SK-N-SH treated with all-trans-retinoic acid at 6 μM for 48 hours (cell line): ENCODE data around the gene MCF2.

Source experiments
- ATAC-seq: fragments of 200-7000 bp; cut with Tn5 transposase; 3 replicates; pipeline ENCODE4 v1.9.1; 2020; ENCODE audit warnings: mild to moderate bottlenecking, moderate library complexity
- ARNTL ChIP-seq: fragments of 450-650 bp; formaldehyde crosslinking; IDR thresholded peaks from 2 replicates; pipeline ENCODE4 v1.5.0; 2020; ENCODE audit warnings: low read depth, mild to moderate bottlenecking, moderate library complexity, borderline replicate concordance
- BACH2 ChIP-seq: fragments of 250-450 bp; sonication (Bioruptor Pico); IDR thresholded peaks from 2 replicates; pipeline ENCODE4 v1.9.0; 2021; ENCODE audit warnings: mild to moderate bottlenecking, borderline replicate concordance
- CSDC2 ChIP-seq: fragments of 250-450 bp; sonication (Bioruptor Pico); IDR thresholded peaks from 2 replicates; pipeline ENCODE4 v1.5.0; 2020; ENCODE audit warnings: mild to moderate bottlenecking, moderate library complexity
- ESRRG ChIP-seq: fragments of 250-450 bp; sonication (Bioruptor Pico); IDR thresholded peaks from 2 replicates; pipeline ENCODE4 v1.6.1; 2021; ENCODE audit warnings: mild to moderate bottlenecking
- GLIS3 ChIP-seq: fragments of 250-450 bp; sonication (Bioruptor Pico); IDR thresholded peaks from 2 replicates; pipeline ENCODE4 v1.5.0; 2020; ENCODE audit warnings: mild to moderate bottlenecking, moderate library complexity
- RARB ChIP-seq: fragments of 250-450 bp; sonication (Bioruptor Pico); IDR thresholded peaks from 2 replicates; pipeline ENCODE4 v1.8.0; 2021; ENCODE audit warnings: mild to moderate bottlenecking, moderate library complexity
- SNAI2 ChIP-seq: fragments of 250-450 bp; sonication (Bioruptor Pico); IDR thresholded peaks from 2 replicates; pipeline ENCODE4 v1.5.0; 2020; ENCODE audit warnings: mild to moderate bottlenecking, moderate library complexity
- TCF4 ChIP-seq: fragments of 250-450 bp; sonication (Bioruptor Pico); IDR thresholded peaks from 2 replicates; pipeline ENCODE4 v1.8.0; 2021; ENCODE audit warnings: mild to moderate bottlenecking, moderate library complexity, borderline replicate concordance
- TOX ChIP-seq: fragments of 250-450 bp; sonication (Bioruptor Pico); IDR thresholded peaks from 2 replicates; pipeline ENCODE4 v1.8.0; 2021; ENCODE audit warnings: mild to moderate bottlenecking, moderate library complexity, borderline replicate concordance
- ZC3H10 ChIP-seq: fragments of 250-450 bp; sonication (Bioruptor Pico); IDR thresholded peaks from 2 replicates; pipeline ENCODE4 v1.5.1; 2021; ENCODE audit warnings: mild to moderate bottlenecking, moderate library complexity
- ZFP3 ChIP-seq: fragments of 250-450 bp; sonication (Bioruptor Pico); IDR thresholded peaks from 2 replicates; pipeline ENCODE4 v1.5.0; 2020; ENCODE audit warnings: mild to moderate bottlenecking, moderate library complexity
- ZFP30 ChIP-seq: fragments of 450-650 bp; formaldehyde crosslinking; IDR thresholded peaks from 2 replicates; pipeline ENCODE4 v1.5.0; 2022; ENCODE audit warnings: mild to moderate bottlenecking, moderate library complexity
- ZNF565 ChIP-seq: fragments of 450-650 bp; formaldehyde crosslinking; conservative IDR thresholded peaks from 2 replicates; pipeline ENCODE4 v1.5.0; 2020; ENCODE audit warnings: low read depth, mild to moderate bottlenecking, moderate library complexity
- ZNF70 ChIP-seq: fragments of 450-650 bp; formaldehyde crosslinking; IDR thresholded peaks from 2 replicates; pipeline ENCODE4 v1.5.0; 2020; ENCODE audit warnings: mild to moderate bottlenecking, moderate library complexity
- ZNF8 ChIP-seq: fragments of 450-650 bp; formaldehyde crosslinking; IDR thresholded peaks from 2 replicates; pipeline ENCODE4 v1.5.0; 2020; ENCODE audit warnings: mild to moderate bottlenecking, moderate library complexity
- TF ChIP-seq, protein P1 (sequence below): fragments of 250-450 bp; sonication (Bioruptor Pico); IDR thresholded peaks from 2 replicates; pipeline ENCODE4 v1.8.0; 2020; ENCODE audit warnings: mild to moderate bottlenecking, moderate library complexity, borderline replicate concordance
- TF ChIP-seq, protein P2 (sequence below): fragments of 250-450 bp; sonication (Bioruptor Pico); IDR thresholded peaks from 2 replicates; pipeline ENCODE4 v1.5.1; 2021; ENCODE audit warnings: mild to moderate bottlenecking, moderate library complexity
- TF ChIP-seq, protein P3 (sequence below): fragments of 250-450 bp; sonication (Bioruptor Pico); IDR thresholded peaks from 2 replicates; pipeline ENCODE4 v1.5.1; 2020; ENCODE audit warnings: low read depth, mild to moderate bottlenecking, moderate library complexity
- TF ChIP-seq, protein P4 (sequence below): fragments of 250-450 bp; sonication (Bioruptor Pico); IDR thresholded peaks from 2 replicates; pipeline ENCODE4 v1.8.0; 2021; ENCODE audit warnings: low read depth, mild to moderate bottlenecking, moderate library complexity, borderline replicate concordance
- TF ChIP-seq, protein P5 (sequence below): fragments of 250-450 bp; sonication (Bioruptor Pico); IDR thresholded peaks from 2 replicates; pipeline ENCODE4 v1.5.0; 2020; ENCODE audit warnings: mild to moderate bottlenecking, moderate library complexity

MCF2 gene

DNA sequence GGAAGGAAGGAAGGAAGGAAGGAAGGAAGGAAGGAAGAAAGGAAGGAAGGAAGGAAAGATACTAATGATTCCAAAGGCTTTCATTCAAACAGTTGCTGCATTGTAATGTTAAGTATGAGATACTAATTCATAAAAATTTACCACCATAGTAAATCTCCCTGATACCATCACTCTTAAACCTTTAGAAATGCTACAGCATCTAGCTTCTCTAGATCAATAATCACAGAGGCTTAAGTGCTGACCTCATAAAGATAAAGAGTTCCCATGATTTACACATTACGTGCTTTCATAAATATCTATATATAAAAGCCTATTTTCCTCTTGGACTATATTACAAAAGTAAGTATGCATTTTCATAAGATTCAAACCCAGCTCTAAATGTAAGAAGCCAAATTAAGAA, 141.0 kb downstream of the MCF2 start (continued):
- TF ChIP-seq, protein P1, sequence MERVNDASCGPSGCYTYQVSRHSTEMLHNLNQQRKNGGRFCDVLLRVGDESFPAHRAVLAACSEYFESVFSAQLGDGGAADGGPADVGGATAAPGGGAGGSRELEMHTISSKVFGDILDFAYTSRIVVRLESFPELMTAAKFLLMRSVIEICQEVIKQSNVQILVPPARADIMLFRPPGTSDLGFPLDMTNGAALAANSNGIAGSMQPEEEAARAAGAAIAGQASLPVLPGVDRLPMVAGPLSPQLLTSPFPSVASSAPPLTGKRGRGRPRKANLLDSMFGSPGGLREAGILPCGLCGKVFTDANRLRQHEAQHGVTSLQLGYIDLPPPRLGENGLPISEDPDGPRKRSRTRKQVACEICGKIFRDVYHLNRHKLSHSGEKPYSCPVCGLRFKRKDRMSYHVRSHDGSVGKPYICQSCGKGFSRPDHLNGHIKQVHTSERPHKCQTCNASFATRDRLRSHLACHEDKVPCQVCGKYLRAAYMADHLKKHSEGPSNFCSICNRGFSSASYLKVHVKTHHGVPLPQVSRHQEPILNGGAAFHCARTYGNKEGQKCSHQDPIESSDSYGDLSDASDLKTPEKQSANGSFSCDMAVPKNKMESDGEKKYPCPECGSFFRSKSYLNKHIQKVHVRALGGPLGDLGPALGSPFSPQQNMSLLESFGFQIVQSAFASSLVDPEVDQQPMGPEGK (CRISPR knock-in tag): no peak
- no peak for TF ChIP-seq TOX
- no peak for TF ChIP-seq CSDC2 (CRISPR knock-in tag)
- TF ChIP-seq, protein P2, sequence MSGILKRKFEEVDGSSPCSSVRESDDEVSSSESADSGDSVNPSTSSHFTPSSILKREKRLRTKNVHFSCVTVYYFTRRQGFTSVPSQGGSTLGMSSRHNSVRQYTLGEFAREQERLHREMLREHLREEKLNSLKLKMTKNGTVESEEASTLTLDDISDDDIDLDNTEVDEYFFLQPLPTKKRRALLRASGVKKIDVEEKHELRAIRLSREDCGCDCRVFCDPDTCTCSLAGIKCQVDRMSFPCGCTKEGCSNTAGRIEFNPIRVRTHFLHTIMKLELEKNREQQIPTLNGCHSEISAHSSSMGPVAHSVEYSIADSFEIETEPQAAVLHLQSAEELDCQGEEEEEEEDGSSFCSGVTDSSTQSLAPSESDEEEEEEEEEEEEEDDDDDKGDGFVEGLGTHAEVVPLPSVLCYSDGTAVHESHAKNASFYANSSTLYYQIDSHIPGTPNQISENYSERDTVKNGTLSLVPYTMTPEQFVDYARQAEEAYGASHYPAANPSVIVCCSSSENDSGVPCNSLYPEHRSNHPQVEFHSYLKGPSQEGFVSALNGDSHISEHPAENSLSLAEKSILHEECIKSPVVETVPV (CRISPR knock-in tag): no peak
- TF ChIP-seq ZFP3 (CRISPR knock-in tag): no peak
- no peak for TF ChIP-seq BACH2 (CRISPR knock-in tag)
- no peak for TF ChIP-seq GLIS3 (CRISPR knock-in tag)

DNA sequence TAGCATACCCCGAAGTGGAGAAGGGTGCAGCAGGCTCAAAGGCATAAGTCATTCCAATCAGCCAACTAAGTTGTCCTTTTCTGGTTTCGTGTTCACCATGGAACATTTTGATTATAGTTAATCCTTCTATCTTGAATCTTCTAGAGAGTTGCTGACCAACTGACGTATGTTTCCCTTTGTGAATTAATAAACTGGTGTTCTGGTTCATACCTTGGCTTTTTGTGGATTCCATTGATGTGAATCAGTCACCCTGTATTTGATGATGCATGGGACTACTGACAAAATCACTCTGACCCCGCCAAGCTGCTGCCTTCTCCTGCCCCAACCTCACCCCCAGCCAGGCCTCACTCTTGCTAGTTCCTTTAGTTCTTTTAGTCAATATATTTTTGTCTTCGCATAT, 144.7 kb downstream of the MCF2 start:
- no peak for TF ChIP-seq ZC3H10
- TF ChIP-seq, protein P1 (CRISPR knock-in tag): no peak
- TF ChIP-seq ZNF8 (CRISPR knock-in tag): no peak
- no peak for TF ChIP-seq ARNTL (CRISPR knock-in tag)
- TF ChIP-seq GLIS3 (CRISPR knock-in tag): no peak
- TF ChIP-seq TOX: no peak
- TF ChIP-seq ZFP3 (CRISPR knock-in tag): no peak
- no peak for TF ChIP-seq ZFP30
- TF ChIP-seq, protein P3, sequence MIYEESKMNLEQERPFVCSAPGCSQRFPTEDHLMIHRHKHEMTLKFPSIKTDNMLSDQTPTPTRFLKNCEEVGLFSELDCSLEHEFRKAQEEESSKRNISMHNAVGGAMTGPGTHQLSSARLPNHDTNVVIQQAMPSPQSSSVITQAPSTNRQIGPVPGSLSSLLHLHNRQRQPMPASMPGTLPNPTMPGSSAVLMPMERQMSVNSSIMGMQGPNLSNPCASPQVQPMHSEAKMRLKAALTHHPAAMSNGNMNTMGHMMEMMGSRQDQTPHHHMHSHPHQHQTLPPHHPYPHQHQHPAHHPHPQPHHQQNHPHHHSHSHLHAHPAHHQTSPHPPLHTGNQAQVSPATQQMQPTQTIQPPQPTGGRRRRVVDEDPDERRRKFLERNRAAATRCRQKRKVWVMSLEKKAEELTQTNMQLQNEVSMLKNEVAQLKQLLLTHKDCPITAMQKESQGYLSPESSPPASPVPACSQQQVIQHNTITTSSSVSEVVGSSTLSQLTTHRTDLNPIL (CRISPR knock-in tag): no peak
- no peak for TF ChIP-seq ZNF565
- no peak for TF ChIP-seq CSDC2 (CRISPR knock-in tag)
- TF ChIP-seq BACH2 (CRISPR knock-in tag): no peak
- TF ChIP-seq, protein P4, sequence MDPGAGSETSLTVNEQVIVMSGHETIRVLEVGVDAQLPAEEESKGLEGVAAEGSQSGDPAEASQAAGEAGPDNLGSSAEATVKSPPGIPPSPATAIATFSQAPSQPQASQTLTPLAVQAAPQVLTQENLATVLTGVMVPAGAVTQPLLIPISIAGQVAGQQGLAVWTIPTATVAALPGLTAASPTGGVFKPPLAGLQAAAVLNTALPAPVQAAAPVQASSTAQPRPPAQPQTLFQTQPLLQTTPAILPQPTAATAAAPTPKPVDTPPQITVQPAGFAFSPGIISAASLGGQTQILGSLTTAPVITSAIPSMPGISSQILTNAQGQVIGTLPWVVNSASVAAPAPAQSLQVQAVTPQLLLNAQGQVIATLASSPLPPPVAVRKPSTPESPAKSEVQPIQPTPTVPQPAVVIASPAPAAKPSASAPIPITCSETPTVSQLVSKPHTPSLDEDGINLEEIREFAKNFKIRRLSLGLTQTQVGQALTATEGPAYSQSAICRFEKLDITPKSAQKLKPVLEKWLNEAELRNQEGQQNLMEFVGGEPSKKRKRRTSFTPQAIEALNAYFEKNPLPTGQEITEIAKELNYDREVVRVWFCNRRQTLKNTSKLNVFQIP (CRISPR knock-in tag): no peak
- no peak for TF ChIP-seq ESRRG (CRISPR knock-in tag)
- no peak for TF ChIP-seq RARB (CRISPR knock-in tag)
- no peak for TF ChIP-seq ZNF70 (CRISPR knock-in tag)
- ATAC-seq: no peak

DNA sequence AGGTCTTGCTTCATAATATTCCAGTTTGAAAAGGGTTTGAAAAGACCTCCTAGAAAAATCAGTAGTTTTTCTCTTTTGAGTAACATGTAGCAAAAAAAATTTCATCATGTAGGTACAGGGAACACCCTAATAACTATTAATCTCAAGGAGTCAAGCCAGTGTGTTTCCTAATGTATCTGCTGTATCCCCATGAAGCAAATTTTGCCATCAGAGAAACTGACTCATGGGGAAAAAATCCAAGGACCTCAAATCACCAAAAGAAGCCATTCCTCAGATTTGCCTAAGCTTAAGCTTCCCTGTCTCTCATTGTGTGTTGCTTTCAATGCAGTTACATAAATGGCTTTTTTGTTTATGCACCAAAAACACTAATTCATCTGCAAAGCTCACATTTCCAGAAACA, 147.7 kb downstream of the MCF2 start:
- no peak for ATAC-seq
- TF ChIP-seq, protein P5, sequence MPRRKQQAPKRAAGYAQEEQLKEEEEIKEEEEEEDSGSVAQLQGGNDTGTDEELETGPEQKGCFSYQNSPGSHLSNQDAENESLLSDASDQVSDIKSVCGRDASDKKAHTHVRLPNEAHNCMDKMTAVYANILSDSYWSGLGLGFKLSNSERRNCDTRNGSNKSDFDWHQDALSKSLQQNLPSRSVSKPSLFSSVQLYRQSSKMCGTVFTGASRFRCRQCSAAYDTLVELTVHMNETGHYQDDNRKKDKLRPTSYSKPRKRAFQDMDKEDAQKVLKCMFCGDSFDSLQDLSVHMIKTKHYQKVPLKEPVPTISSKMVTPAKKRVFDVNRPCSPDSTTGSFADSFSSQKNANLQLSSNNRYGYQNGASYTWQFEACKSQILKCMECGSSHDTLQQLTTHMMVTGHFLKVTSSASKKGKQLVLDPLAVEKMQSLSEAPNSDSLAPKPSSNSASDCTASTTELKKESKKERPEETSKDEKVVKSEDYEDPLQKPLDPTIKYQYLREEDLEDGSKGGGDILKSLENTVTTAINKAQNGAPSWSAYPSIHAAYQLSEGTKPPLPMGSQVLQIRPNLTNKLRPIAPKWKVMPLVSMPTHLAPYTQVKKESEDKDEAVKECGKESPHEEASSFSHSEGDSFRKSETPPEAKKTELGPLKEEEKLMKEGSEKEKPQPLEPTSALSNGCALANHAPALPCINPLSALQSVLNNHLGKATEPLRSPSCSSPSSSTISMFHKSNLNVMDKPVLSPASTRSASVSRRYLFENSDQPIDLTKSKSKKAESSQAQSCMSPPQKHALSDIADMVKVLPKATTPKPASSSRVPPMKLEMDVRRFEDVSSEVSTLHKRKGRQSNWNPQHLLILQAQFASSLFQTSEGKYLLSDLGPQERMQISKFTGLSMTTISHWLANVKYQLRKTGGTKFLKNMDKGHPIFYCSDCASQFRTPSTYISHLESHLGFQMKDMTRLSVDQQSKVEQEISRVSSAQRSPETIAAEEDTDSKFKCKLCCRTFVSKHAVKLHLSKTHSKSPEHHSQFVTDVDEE (CRISPR knock-in tag): no peak
- TF ChIP-seq ZNF565 (no peak), SNAI2 (CRISPR knock-in tag) (no peak), ZC3H10 (no peak), CSDC2 (CRISPR knock-in tag) (no peak), ZFP30 (no peak), ESRRG (CRISPR knock-in tag) (no peak), ZNF70 (CRISPR knock-in tag) (no peak), TCF4 (CRISPR knock-in tag) (no peak)
- TF ChIP-seq, protein P1 (CRISPR knock-in tag): no peak
